ENCODE data around the gene WNT10A. TPM values are rescaled to one million over a fixed set of nuclear protein-coding genes. Genes with fewer than 3 reads are reported as not detected.

Gene WNT10A
- total RNA-seq, 2 donors from 2014 or later, result 0.11 to 6.1 TPM

DNA sequence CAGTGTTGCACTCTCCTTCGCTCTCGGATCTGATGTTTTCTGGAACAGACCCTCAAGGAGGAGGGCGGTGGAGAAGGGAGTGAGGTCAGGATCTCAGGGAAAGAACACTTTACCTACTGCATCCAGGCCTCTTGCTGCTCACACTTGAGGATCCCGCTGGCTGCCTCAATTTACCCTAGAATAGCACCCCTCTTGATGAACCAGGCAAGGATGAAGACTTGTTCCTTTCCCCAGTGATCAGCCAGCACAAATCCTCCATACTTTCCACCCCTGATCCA is 14.2 kb downstream of the WNT10A start:
- no peak overlapping the region for H3K27ac Mint-ChIP-seq
- no peaks in the 10 kb centered on the region for H3K36me3 Mint-ChIP-seq
- no peak for ATAC-seq
- DNase-seq (ENCODE audit: low spot score in 2 of 2), result no peak
- no peaks in the 10 kb centered on the region for H3K9me3 Mint-ChIP-seq

DNA sequence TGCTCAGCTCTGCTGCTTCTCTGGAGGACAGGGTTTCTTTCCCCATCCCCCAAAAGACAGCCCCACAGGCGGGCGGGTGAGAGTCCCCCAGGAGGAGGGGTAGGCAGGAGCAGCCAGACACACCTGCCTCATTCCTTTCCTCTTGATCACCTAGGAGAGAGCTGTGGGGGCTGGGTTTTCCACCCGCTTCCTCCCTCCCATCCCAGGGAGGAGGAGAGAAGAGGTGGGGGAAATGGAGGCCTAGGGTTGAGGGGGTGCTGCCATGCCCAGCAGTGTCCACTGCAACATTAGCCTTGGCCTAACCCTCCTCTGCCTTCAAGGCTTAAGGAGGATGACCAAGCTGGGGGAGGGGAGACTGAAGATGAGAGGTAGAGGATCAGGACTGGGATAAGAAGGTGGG is 14.7 kb downstream of the WNT10A start:
- ATAC-seq, result no peak
- Mint-ChIP-seq H3K9me3 (no peaks in the 10 kb centered on the region), H3K27ac (no peak overlapping the region), H3K36me3 (no peaks in the 10 kb centered on the region)
- no peak for DNase-seq (ENCODE audit: low spot score in 2 of 2)

DNA sequence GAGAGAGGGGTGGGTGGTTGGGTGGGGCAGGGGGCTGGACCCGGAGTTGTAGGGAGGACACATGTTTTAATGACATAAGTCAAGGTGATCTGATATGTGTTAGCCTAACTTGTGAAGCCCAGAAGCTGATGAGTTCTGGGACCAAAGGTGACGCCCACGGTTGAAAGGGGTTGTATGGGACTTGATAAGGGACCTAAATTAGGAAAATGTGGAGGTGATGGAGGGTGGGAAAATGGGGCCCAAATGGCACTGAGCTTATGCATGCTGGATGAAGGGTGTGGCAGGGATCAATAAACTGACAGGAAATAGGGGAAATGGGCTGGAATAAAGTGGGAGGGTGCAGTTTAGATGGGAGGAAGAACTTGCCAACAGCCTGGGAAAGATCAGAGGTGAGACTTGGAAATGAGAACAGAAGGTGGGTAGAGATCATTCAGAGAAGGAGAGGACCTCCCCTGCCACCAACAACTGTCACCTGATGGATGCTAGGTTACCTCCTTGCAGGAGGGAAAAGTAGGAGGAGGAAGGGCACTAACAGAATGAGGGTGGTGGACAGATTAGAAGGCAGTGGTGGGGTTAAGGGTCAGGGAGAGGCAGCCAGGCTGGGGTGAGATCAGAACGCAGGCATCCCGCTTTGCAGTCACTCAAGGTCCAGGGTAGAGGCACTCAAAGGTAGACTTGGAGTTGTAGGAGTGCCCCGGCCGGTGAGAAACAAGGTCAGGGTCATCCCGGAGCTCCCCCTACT is 15.3 kb downstream of the WNT10A start:
- no peak for DNase-seq (ENCODE audit: low spot score in 2 of 2)
- ATAC-seq, result no peak
- no peaks in the 10 kb centered on the region for H3K9me3 Mint-ChIP-seq
- H3K36me3 Mint-ChIP-seq, result no peaks in the 10 kb centered on the region
- peak overlapping the region; percentile 27 to 63 for H3K27ac Mint-ChIP-seq

DNA sequence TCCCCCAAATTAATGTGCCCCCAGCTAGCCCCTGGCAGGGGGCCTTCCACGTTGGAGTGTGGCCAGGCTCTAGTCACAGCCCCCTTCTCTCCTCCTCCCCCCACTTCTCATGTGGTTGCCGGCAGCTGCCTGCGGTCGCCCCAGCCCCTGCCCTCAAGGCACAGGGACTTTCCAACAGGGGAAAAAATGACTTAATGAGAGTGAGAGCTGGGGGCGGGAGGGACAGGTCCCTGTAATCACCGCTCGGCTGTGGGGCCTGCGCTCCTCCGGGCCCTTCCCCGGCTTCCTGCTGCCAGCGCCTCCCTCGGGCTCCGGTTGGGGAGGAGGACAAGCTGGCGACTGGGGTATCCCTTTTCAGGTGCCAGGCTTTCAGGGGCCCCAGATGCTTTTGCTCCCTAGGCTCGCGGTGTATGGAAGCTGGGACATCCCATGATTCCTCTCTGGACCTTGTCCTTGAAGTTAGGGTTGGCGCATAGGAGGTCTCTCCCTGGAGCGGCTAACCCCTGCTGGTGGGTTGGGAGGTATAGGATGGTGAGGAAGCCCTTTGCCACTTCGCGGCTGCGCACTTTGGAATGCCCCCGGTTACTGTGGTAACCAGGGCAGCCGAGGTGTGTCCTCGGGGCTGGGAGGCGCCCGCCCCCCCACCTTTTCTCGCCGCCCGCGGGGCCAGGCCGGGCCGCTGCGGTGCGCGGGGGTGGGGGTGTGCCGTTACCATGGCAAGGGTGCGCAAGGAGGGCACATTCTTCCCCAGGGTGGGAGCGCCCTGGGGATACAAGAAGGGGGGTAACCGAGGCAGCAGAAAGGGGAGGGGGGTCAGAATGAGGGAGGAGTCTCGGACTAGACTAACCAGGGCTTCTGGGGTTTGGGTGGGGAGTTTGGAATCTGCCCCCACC is 16.1 kb downstream of the WNT10A start:
- Mint-ChIP-seq H3K9me3 (no peaks in the 10 kb centered on the region), H3K27ac (peak overlapping the region; percentile 27 to 63), H3K36me3 (no peaks in the 10 kb centered on the region)
- DNase-seq (ENCODE audit: low spot score in 2 of 2) (peak; percentile 86 to 91), ATAC-seq (peak; percentile 79 to 82)

DNA sequence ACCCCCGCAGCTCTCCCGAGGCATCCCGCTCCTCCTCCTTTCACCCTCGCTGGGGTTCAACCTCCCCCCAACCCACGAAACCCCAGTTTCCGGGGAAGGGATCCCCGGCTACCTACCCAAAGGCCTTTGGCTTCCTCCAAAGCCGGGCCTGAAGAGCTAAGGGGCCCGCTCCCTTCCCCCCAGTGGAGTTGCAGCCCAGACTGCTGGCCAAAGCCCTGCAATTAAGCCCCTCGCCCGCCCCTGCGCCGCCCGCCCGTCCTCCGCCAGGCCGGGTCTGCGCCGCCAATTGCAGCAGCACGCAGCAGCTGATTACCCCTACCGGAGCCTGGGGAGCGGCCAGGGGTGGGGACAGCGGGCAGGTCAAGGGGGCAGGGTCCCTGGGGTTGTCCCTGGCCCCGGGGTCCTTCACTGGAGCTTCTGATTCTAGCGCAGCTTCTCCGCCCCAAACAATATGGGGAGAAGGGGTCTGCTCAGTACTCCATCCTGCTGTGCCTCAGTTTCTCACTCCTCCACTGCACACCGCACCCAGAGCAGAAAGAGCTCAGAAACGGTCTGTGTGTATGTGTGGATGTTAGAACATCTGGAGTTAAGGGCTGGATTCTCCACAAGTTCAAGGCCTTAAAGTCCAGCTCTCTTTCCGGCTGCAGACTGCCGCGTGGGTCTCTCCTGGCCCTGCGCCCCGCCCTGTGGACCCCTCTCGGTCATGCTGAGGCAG is 16.9 kb downstream of the WNT10A start:
- no peaks in the 10 kb centered on the region for H3K36me3 Mint-ChIP-seq
- no peaks in the 10 kb centered on the region for H3K9me3 Mint-ChIP-seq
- no peak overlapping the region for H3K27ac Mint-ChIP-seq
- no peak for DNase-seq (ENCODE audit: low spot score in 2 of 2)
- ATAC-seq, result peak in 1 of 2 donors; percentile 3

DNA sequence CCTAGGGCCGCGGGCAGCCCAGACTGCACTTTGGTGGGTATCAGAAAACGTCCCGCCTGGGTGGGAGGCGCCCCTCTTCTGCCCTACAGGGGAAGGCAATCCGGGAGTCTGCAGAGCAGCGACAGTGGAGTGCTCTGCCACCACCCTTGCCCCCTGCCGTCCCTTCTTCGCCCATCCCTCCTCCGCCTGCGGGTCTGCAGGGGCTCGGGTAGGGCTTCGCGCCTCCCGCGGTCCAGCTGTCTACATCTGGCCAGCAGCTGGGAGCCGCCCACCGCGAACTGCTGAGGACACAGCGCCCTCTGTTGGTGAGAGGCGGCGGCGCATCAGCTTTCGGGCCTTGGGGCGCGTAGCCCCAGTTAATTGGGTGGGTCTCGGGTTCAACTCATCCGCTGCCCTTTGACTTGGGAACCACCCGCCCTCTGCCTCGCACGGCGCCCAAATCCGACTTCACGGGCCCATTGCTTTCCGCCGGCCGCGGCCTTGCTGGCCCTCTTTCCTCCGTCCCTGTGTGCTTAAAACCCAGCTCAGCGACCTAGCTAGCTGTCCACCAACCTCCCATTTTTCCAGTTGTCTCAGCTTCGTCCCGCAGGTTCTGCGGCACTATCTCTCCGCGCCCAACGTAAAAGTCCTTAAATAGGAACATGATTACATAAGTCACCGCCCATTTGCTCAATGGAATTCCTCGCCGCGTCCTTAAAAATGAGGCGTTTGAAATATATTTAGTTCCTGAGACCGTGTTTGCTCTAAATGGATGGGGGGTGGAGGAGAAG is 17.6 kb downstream of the WNT10A start:
- Mint-ChIP-seq H3K9me3 (no peaks in the 10 kb centered on the region), H3K36me3 (no peaks in the 10 kb centered on the region), H3K27ac (no peak overlapping the region)
- DNase-seq (ENCODE audit: low spot score in 2 of 2) (peak; percentile 80 to 93), ATAC-seq (peak; percentile 11 to 32)

DNA sequence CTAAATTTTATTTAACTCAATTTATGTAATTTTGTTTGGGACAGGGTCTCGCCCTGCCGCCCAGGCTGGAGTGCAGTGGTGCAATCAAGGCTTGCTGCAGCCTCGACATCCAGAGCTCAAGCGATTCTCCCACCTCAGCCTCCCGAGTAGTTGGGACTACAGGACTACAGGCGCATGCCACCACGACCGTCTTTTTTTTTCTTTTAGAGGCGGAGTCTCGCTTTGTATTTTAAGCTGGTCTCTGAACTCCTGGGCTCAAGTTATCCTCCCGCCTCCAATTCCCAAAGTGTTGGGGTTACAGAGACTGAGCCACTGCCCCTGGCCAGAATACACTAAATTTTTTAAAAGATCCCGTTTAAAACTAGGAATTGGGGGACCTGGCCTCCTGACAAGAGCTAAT is 18.5 kb downstream of the WNT10A start:
- no peak for ATAC-seq

DNA sequence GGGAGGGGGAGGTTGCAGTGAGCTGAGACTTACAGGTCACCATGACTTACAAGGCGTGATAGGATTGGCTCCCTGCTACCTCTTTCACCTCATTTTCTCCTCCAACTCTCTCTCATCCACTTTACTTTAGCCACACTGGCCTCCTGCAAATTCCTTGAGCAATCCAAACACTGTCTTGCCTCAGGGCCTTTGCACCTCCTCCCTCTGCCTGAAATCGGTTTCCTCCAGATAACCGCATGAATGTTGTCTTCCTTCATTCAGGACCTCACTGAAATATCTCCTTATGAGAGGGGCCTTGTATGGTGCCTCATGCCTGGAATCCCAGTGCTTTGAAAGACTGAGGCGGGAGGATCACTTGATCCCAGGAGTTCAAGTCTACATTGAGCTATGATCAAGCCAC is 21.8 kb downstream of the WNT10A start:
- H3K27ac Mint-ChIP-seq, result no peak overlapping the region
- no peak for DNase-seq (ENCODE audit: low spot score in 2 of 2)
- ATAC-seq, result no peak
- no peaks in the 10 kb centered on the region for H3K9me3 Mint-ChIP-seq
- H3K36me3 Mint-ChIP-seq, result no peaks in the 10 kb centered on the region

More for the DNA sequence above, 18.5 kb downstream of the WNT10A start:
- H3K36me3 Mint-ChIP-seq, result no peaks in the 10 kb centered on the region
- H3K9me3 Mint-ChIP-seq, result no peaks in the 10 kb centered on the region
- no peak overlapping the region for H3K27ac Mint-ChIP-seq
- no peak for DNase-seq (ENCODE audit: low spot score in 2 of 2)

DNA sequence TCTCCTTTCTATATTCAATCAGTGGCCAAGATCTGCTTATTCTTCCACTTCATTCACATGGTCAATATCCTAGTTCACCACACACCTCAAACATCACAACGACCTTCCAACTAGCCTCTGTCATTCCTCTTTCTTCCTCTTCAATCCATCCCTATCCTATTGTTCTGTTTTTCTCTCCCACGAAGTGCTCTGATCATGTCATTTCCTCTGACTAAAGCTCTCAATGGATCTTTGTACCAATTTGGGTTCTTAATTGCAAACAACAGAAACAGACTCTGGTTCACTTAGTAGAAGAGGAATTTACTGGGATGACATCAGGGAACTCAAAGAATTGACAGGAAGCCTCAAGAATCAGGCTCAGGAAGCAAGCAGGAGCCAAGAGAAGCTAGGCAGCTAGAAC is 23.5 kb downstream of the WNT10A start:
- ATAC-seq, result no peak
- H3K27ac Mint-ChIP-seq, result no peak overlapping the region
- H3K9me3 Mint-ChIP-seq, result no peaks in the 10 kb centered on the region
- no peak for DNase-seq (ENCODE audit: low spot score in 2 of 2)
- no peaks in the 10 kb centered on the region for H3K36me3 Mint-ChIP-seq

DNA sequence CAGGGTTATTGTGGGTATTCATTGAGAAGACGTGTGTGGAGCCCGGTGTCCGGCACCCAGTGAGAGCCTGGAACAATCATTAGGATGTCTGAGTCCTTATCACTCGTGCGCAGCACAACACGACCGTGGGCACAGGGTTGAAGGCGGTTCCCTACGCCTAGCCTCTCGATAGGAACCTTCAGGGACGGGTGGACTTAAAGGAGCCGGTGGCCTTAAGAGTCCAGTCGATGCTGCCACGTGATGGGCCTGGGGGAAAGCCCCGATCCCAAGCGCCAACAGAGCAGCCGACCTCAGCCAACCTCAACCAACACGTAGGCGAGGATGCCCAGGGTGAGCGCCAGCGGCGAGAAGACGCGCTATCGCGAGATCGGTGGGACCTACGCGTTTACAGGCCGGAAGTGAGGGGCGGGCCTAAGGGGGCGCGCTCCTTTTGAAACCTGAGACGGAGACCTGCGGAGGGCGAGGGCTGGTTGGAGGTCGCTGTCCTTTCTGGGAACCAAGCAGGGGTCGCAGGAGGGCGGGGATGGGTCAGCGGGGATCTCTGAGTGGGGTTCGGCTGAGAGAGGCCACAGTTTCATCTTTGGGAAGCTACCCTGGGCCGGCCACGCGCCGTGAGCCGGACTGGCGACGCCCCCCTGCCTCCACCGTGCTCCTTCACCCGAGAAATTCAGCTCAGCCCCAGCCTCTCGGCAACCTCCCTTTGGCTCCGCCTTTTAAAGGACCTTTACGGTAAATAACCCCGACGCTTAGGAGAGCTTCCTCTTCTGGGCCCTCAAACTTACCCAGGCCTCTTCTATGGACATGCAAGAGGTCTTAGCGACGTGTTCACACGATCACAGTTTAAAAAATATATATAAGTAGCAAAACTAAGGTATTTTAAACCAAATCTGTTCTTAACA is 28.3 kb downstream of the WNT10A start:
- ATAC-seq (peak; percentile 97 to 99), DNase-seq (ENCODE audit: low spot score in 2 of 2) (peak; percentile 93)
- Mint-ChIP-seq H3K9me3 (no peaks in the 10 kb centered on the region), H3K27ac (peak overlapping the region; percentile 70 to 92), H3K36me3 (no peaks in the 10 kb centered on the region)

DNA sequence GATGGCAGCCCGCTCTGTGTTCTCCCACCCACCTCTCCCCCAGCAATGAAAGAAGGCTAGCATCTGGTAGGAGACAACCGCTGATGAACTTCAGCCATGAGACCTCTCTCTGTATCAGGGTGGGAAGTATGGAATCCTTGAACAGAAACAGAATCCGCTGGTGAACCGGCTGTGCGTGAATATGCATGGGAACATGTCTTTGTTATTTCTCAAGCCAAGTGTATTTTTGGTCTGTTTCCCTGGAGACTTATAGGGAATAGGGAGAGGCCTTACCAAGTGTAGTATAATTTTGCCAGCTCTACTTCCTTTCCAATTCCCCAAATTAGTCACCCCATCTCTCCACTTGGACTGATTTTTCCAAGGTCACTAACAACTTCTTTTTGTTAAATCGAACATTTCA is 30.1 kb downstream of the WNT10A start:
- no peaks in the 10 kb centered on the region for H3K9me3 Mint-ChIP-seq
- no peak for ATAC-seq
- no peaks in the 10 kb centered on the region for H3K36me3 Mint-ChIP-seq
- no peak overlapping the region for H3K27ac Mint-ChIP-seq
- DNase-seq (ENCODE audit: low spot score in 2 of 2), result no peak

DNA sequence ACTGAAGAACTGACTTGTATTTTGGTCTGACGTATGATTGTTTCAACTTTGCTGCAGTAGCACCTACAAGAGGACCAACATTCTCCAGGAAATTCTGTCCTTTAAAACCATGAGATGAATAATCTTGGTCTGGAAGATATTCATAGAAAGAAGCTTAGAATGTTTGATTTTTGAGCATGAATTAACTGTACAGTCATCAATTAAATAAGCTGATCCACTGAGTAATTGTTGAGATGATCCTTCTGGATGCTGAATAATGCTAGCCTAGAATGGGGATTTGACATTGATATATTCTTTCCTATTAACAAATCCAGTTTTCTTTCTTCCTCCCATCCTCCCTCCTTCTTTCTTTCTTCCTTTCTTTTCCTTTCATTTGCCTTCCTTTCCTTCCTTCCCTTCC is 39.9 kb downstream of the WNT10A start:
- H3K27ac Mint-ChIP-seq, result no peak overlapping the region
- H3K36me3 Mint-ChIP-seq, result peaks cover 6 to 11% of the 10 kb centered on the region in 2 donors
- H3K9me3 Mint-ChIP-seq, result peaks cover 4 to 5% of the 10 kb centered on the region in 2 donors
- ATAC-seq (no peak), DNase-seq (ENCODE audit: low spot score in 2 of 2) (no peak)

DNA sequence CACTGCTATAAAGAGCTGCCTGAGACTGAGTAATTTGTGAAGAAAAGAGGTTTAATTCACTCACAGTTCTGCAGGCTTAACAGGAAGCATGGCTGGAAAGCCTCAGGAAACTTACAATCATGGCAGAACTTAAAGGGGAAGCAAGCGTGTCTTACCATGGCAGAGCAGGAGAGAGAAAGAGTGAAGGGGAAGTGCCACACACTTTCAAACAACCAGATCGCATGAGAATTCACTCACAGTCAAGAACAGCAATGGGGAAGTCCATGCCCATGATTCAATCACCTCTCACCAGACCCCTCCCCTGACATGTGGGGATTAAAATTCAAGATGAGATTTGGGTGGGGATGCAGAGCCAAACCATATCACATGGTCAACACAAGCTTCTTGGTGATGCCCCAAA is 44.1 kb downstream of the WNT10A start:
- Mint-ChIP-seq H3K36me3 (peaks cover 6 to 15% of the 10 kb centered on the region in 2 donors), H3K27ac (no peak overlapping the region), H3K9me3 (peaks cover 4 to 5% of the 10 kb centered on the region in 2 donors)
- ATAC-seq (no peak), DNase-seq (ENCODE audit: low spot score in 2 of 2) (no peak)

DNA sequence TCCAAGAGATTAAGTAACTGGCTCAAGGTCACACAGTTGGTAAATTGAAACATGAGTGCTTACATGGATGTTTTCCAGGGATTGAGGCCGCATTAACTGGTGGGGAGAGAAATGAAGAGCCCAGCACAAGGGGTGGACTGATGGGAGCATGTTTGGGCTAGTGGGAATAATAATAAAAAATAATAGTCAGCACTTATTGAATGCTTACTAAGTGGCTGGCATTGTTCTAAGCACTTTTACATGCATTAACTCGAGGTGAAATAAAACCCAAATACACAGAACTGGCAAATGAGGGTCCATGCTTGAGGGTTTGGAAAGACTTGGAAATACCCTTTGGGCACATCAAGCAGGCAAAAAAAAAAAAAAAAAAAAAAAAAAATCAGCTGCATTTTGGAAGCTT is 44.8 kb downstream of the WNT10A start:
- peaks cover 4 to 5% of the 10 kb centered on the region in 2 donors for H3K9me3 Mint-ChIP-seq
- peaks cover 6 to 15% of the 10 kb centered on the region in 2 donors for H3K36me3 Mint-ChIP-seq
- DNase-seq (ENCODE audit: low spot score in 2 of 2) (no peak), ATAC-seq (no peak)
- H3K27ac Mint-ChIP-seq, result no peak overlapping the region

DNA sequence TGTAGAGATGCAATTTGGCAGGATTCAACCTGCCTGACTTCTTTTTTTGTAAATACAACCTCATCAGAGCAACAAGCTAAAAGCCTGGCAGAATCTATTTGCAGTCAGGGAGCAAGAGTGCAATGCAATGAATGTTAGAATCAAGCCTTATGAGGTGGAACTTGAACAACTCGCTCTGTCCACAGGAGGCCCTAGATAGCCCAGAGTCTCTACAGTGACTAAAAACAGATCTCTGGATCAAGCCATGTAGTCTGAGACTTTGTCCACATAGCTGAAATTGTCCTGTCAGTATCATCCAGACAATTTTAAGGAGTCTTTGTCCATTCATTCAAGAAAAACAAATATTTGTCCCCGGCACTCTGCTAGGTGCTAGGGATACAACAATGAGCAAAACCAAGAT is 46.8 kb downstream of the WNT10A start:
- no peak overlapping the region for H3K27ac Mint-ChIP-seq
- no peak for DNase-seq (ENCODE audit: low spot score in 2 of 2)
- peaks cover under 1 to 15% of the 10 kb centered on the region in 2 donors for H3K36me3 Mint-ChIP-seq
- H3K9me3 Mint-ChIP-seq, result peaks cover 4 to 5% of the 10 kb centered on the region in 2 donors
- ATAC-seq, result no peak

DNA sequence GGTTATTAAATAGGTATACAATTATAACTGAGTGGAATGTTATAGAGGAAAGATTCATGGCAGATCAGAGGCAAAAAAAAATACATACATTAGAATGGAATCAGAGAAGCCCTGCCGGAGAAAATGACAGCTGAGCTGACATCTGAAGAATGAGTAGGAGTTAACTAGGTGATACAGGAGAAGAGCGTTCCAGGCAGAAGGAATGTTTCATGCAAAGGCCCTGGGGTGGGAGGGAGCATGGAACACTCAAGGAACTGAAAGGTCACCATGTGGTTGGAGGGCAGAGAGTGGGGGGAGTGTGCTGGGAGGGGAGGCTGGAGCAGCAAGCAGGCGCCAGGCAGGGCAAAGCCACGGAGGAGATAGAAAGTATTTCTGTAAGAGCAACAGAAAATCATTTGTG is 47.2 kb downstream of the WNT10A start:
- H3K36me3 Mint-ChIP-seq, result peaks cover 0 to 15% of the 10 kb centered on the region in 2 donors
- DNase-seq (ENCODE audit: low spot score in 2 of 2) (no peak), ATAC-seq (no peak)
- no peak overlapping the region for H3K27ac Mint-ChIP-seq
- peaks cover 4 to 5% of the 10 kb centered on the region in 2 donors for H3K9me3 Mint-ChIP-seq
